Activated CD4-positive, alpha-beta T cell treated with anti-CD3 and anti-CD28 coated beads, Interleukin-2, Interleukin-4, amounts not matched to agents 100 ng/mL and 50 ng/mL, durations not matched to agents 16 hours and 8 hours (primary cell): ENCODE measurements around the gene SMIM1.

Source experiments
- DNase-seq: peaks from one replicate; pipeline ENCODE4 v3.0.0-alpha.2; 2020; ENCODE audit warnings: low spot score

SMIM1 gene

GRCh38 chr1:3777078-3777547, 4.6 kb downstream of the SMIM1 start:
- no peak for DNase-seq

- no peak for DNase-seq
These were observed 5.4 kb downstream of the SMIM1 start for GRCh38 chr1:3777647-3778589.

GRCh38 chr1:3778590-3779264, 6.2 kb downstream of the SMIM1 start:
- DNase-seq = no peak

DNA sequence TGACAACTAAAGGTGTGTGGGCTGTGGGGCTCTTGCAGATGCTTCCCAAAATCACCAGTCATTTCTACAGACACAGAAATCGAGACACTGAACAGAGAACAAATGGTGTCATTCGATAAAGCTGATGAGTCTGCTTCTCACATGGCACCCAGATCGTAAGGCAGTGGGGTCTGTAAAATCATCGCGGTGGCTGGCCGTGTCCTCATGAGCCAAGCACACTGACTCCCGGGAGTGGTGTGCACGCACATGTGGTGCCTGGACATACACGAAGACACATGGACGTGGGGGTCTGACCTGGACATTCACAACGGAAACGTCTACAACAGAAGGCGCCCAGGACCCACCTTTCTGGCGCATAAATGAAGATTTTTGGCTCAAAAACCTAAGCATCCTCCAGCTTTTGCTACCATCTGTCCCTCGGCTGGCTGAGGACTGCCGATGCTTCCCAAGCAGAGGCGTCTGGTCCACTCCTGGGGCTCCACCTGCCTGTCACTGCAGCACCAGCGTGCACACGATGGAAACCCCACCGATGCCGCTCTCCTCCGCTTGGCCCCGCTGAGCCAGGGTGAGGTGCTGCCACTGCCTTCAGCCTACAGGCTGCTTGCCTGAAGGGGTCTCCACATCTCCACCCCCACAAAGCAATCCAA, 6.8 kb downstream of the SMIM1 start:
- DNase-seq = no peak

DNA sequence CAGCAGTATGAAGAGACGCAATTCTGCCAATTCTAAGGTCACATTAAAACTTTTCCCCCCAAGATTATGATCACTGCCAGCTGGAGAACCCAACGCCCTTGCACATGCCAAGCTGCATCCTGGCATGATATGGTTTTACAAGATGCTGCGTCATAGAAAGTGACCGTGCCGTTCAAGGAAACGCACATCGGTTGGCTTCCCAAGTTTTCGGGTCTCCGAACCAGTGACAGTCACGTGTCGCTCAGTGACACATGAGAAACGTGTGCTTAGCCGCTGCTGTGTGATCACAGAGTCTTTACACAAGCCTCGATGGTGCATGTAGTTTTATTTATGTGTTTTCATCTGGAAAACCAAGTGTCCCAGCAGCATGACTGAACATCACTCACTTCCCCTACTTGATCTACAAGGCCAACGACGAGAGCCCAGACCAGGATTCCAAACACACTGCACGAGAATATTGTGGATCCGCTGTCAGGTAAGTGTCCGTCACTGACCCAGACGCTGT, 7.4 kb downstream of the SMIM1 start:
- DNase-seq = no peak

DNA sequence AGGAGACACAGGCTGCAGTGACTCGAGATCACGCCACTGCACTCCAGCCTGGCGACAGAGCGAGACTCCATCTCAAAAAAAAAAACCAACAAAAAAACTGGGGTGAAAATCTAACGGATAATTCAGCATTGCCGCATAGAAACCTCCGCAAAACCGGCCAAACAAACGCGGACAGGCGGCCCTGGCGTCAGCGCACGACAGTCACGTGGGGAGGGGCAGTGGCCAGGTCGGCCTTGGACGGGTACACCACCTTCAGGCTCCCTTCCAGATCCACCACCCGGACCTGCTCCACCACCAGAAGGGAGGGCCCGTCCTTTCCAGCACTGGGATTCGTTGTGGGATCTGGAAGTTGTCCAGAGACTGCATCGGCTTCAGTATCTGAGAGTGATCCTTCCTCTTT, 8.4 kb downstream of the SMIM1 start:
- no peak for DNase-seq

DNA sequence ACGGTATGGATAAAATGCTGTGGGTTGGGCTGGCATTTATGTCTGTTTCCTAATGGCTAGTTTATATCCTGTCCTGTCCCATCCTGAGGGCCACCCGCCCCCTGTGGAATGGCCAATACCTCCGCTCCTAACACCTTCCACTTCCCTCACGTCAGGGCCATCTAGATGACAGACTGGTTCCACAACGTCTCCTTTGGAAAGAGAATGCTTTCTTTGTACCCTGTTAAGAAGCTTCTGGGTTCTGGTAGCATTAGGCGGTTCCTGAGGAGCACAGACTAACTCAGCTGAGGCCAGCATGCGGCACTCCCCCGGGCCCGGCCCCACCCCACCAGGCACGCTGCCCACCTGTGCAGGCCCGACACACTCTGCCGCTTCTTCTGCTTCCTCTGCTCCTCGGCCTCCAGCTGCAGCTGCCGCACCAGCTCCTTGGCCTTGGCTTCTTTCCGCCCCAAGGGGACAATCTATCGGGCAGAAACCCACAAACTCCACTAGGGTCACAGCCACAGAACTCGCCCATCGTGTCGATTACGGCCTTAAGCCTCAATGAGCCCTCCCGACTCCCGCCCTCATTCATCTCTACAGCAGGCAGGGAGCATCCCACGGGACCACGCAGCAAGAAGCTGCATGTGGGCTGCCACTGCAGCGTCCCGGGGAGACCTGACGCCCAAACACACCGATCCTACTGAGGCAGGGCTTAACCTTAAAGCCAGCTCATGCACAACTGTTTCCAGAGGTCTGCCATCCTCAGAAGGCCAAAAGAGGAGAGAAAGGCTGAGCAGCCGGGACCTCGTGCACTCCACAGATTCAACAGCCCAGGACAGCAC, 11.3 kb downstream of the SMIM1 start:
- no peak for DNase-seq

DNA sequence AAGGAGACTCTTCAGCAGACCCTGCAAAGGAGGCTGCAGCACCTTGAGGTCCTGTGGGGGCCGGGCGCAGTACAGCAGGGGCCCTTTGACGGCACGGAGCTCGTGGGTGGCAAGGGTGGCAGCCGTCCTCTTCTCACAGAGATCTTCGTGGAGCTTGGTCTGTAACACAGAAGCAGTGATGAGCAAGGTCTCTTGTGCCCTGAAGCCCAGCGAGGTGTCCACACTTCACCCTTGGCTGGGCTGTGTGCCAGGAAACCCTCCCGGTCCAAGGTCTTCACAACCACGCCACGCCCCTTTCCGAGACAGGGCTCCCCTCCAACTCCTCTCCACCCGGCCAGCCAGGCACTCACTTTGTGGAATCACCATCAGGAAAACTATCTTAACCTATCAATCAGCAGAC, 12.5 kb downstream of the SMIM1 start:
- DNase-seq = no peak

GRCh38 chr1:3785456-3786157, 13.1 kb downstream of the SMIM1 start:
- DNase-seq = no peak

DNA sequence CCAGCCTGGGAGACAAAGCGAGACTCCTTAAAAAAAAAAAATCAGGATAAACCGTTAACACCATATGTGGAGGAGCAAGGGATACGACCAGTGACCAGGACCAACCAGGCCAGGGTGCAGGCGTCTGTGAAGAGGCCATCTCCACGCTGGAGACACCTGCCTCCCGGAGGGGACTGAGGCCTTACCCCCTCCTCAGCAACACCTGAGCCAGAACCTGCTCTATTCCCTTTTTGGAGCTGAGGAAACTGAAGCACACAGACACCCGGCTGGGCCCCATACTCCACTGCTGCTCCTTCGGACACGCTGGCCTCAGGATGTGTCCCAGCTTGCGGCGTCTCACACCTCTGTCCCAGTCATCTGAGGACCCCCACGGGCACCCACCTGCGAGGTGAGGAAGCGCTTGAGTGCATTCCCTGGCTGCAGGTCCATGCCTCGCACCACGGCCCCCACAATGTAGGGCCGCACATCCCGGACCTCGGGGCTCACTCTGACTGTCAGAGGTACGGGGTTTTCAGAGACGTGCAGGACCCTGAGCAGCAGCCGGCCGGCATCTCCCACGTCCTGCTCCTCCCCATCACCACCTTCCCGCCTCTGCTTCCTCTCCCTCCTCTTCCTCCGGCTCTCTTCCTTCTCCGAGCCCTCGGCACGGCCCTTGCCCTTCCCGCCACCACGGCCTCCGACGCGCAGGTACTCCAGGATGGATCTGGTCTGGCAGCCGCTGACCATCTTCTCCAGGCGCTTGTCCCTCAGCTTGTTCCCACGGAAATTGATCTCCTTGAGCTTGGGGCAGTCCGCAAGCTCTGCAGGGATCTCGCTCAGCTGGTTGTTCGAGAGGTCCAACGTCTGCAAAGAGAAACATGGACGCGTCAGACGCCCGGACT, 14.2 kb downstream of the SMIM1 start:
- no peak for DNase-seq

GRCh38 chr1:3787349-3787715, 14.8 kb downstream of the SMIM1 start:
- DNase-seq = peak; percentile 87

- DNase-seq = no peak
These were observed 15.4 kb downstream of the SMIM1 start for GRCh38 chr1:3787745-3788605.

- no peak for DNase-seq
These were observed 16.3 kb downstream of the SMIM1 start for GRCh38 chr1:3788756-3789420.

- DNase-seq = no peak
These were observed 17.1 kb downstream of the SMIM1 start for GRCh38 chr1:3789421-3790300.

DNA sequence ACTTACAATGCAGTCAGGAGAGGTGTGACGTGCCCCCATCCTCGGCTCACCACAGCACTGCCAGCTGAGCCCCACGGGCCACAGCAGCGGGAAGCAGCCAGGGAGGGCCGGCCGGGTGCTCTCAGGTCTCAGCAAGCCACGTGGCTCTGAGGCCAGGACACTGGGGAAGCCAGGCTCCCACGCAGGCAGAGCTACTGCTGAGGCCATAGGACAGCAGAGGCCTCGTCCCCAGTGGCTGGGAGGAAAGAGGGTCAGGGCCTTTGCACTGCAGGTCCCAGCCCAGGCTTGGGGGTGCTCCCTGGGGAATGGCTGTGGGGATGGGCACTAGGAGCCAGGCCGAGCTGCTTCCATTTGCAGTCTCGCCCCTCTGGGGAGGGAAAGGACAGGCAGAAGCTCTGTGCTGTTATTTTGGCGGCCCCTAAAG, 18.0 kb downstream of the SMIM1 start:
- DNase-seq = no peak

- DNase-seq = no peak
These were observed 18.4 kb downstream of the SMIM1 start for GRCh38 chr1:3790952-3791351.

- DNase-seq = no peak
These were observed 23.1 kb downstream of the SMIM1 start for GRCh38 chr1:3795453-3796214.
